ENCODE results near the gene GALNT6. TPM values are rescaled to one million over a fixed set of nuclear protein-coding genes. Genes with fewer than 3 reads are reported as not detected.

GALNT6 gene
- total and polyA plus RNA-seq, 2 experiments from 2014 or later = 28.4 to 30.7 TPM

- Histone ChIP-seq H2AFZ (no peak overlapping the region), H3K9me2 (replicated peaks; ENCODE audit: insufficient read depth) (no peaks in the 10 kb centered on the region), H3K27me3 (no peaks in the 10 kb centered on the region), H3K9me3 (ENCODE audit: low read depth) (no peaks in the 10 kb centered on the region), H3K4me2 (no peak overlapping the region), H3K4me1 (ENCODE audit: insufficient read depth) (peaks cover 6% of the 10 kb centered on the region), H4K20me1 (ENCODE audit: insufficient read depth, poor library complexity, severe bottlenecking) (no peaks in the 10 kb centered on the region), H3K4me3 (no peak overlapping the region), H3K27ac (peak overlapping the region; percentile 75), H3K79me2 (no peaks in the 10 kb centered on the region), H3K36me3 (replicated peaks; ENCODE audit: insufficient read depth, low read depth) (no peaks in the 10 kb centered on the region)
- no peak for DNase-seq (ENCODE audit: low spot score)
- WGBS (ENCODE audit: low lambda C conversion rate, missing lambda C conversion rate) = 73% methylated on average over 3 of the region's 3 CpGs
- TF ChIP-seq EZH2phosphoT487 (IDR thresholded peaks at IDR 0.05; ENCODE audit: low read depth, severe bottlenecking, unreplicated experiment) (no peak), CTCF (IDR thresholded peaks at IDR 0.05; ENCODE audit: poor library complexity) (no peak), EZH2 (IDR thresholded peaks at IDR 0.05; ENCODE audit: borderline replicate concordance) (no peak)
These were observed 69.3 kb downstream of the GALNT6 start for GRCh38 chr12:51321882-51322281.

- WGBS (ENCODE audit: low lambda C conversion rate, missing lambda C conversion rate) = 10% methylated on average over 3 of the region's 3 CpGs
- H3K27ac ChIP-seq = peak overlapping the region; percentile 75
- H4K20me1 ChIP-seq (ENCODE audit: insufficient read depth, poor library complexity, severe bottlenecking) = no peaks in the 10 kb centered on the region
- H3K27me3 ChIP-seq = no peaks in the 10 kb centered on the region
- no peaks in the 10 kb centered on the region for H3K79me2 ChIP-seq
- no peak overlapping the region for H2AFZ ChIP-seq
- H3K4me3 ChIP-seq = no peak overlapping the region
- peaks cover 6% of the 10 kb centered on the region for H3K4me1 ChIP-seq (ENCODE audit: insufficient read depth)
- no peaks in the 10 kb centered on the region for H3K9me2 ChIP-seq (replicated peaks; ENCODE audit: insufficient read depth)
- TF ChIP-seq EZH2phosphoT487 (IDR thresholded peaks at IDR 0.05; ENCODE audit: low read depth, severe bottlenecking, unreplicated experiment) (no peak), CTCF (IDR thresholded peaks at IDR 0.05; ENCODE audit: poor library complexity) (no peak), EZH2 (IDR thresholded peaks at IDR 0.05; ENCODE audit: borderline replicate concordance) (no peak)
- H3K4me2 ChIP-seq = no peak overlapping the region
- no peaks in the 10 kb centered on the region for H3K36me3 ChIP-seq (replicated peaks; ENCODE audit: insufficient read depth, low read depth)
- peak; percentile 35 for DNase-seq (ENCODE audit: low spot score)
- no peaks in the 10 kb centered on the region for H3K9me3 ChIP-seq (ENCODE audit: low read depth)
These were observed 70.4 kb downstream of the GALNT6 start for GRCh38 chr12:51320695-51321320.

- Histone ChIP-seq H4K20me1 (ENCODE audit: insufficient read depth, poor library complexity, severe bottlenecking) (no peaks in the 10 kb centered on the region), H3K9me2 (replicated peaks; ENCODE audit: insufficient read depth) (no peaks in the 10 kb centered on the region), H3K4me2 (no peak overlapping the region), H3K79me2 (no peaks in the 10 kb centered on the region), H3K4me3 (no peak overlapping the region), H3K9me3 (ENCODE audit: low read depth) (no peaks in the 10 kb centered on the region), H2AFZ (no peak overlapping the region), H3K27ac (peak overlapping the region; percentile 75), H3K36me3 (replicated peaks; ENCODE audit: insufficient read depth, low read depth) (no peaks in the 10 kb centered on the region), H3K27me3 (no peaks in the 10 kb centered on the region), H3K4me1 (ENCODE audit: insufficient read depth) (peaks cover 6% of the 10 kb centered on the region)
- TF ChIP-seq CTCF (IDR thresholded peaks at IDR 0.05; ENCODE audit: poor library complexity) (no peak), EZH2 (IDR thresholded peaks at IDR 0.05; ENCODE audit: borderline replicate concordance) (no peak), EZH2phosphoT487 (IDR thresholded peaks at IDR 0.05; ENCODE audit: low read depth, severe bottlenecking, unreplicated experiment) (no peak)
- DNase-seq (ENCODE audit: low spot score) = no peak
- WGBS (ENCODE audit: low lambda C conversion rate, missing lambda C conversion rate) = 38% methylated on average over 4 of the region's 4 CpGs
These were observed 70.9 kb downstream of the GALNT6 start for GRCh38 chr12:51320311-51320694.

Data from hepatocyte (in vitro differentiated cells).